SJSA1 (cell line): ENCODE measurements around the gene CERT1. TPM values are rescaled to one million over a fixed set of nuclear protein-coding genes. Genes with fewer than 3 reads are reported as not detected.
"Not testable (repeated sequence)": the region's sequence is repeated elsewhere in the genome, so short reads cannot be mapped to it uniquely, and the experiment has no call there.

Experiments used
- DNase-seq, 2 experiments: peaks; one replicate each; pipeline ENCODE4 v3.0.0-alpha.2; 2015 to 2020; ENCODE audit warnings: low spot score in 2 of 2, low read depth in 1 of 2
- H3K27ac ChIP-seq: fragments of 250-450 bp; sonication (Bioruptor Pico); 2 replicates; pipeline ENCODE4 v1.5.1; 2020; ENCODE audit warnings: mild to moderate bottlenecking, moderate library complexity
- H3K27me3 ChIP-seq: fragments of 250-450 bp; sonication (Bioruptor Pico); replicated peaks from 2 replicates; pipeline ENCODE4 v1.5.1; 2020; ENCODE audit warnings: mild to moderate bottlenecking, moderate library complexity
- H3K36me3 ChIP-seq: fragments of 250-450 bp; sonication (Bioruptor Pico); 2 replicates; pipeline ENCODE4 v1.5.1; 2020; ENCODE audit warnings: mild to moderate bottlenecking
- H3K4me1 ChIP-seq: fragments of 250-450 bp; sonication (Bioruptor Pico); replicated peaks from 2 replicates; pipeline ENCODE4 v1.6.1; 2021; ENCODE audit warnings: mild to moderate bottlenecking
- H3K4me3 ChIP-seq: fragments of 250-450 bp; sonication (Bioruptor Pico); 2 replicates; pipeline ENCODE4 v1.5.1; 2020; ENCODE audit warnings: mild to moderate bottlenecking
- H3K9me3 ChIP-seq: fragments of 250-450 bp; sonication (Bioruptor Pico); replicated peaks from 2 replicates; pipeline ENCODE4 v1.5.1; 2020; ENCODE audit warnings: mild to moderate bottlenecking
- total RNA-seq: library from RNA; depleted of rRNA; stranded (reverse); fragments of >200 nt; shearing (Covaris generic); gene quantifications from 2 replicates; pipeline ENCODE4 v1.2.3, GENCODE V29; 2014

The CERT1 gene
- total RNA-seq, 1 experiment from 2014 or later: 16.7 TPM

- H3K9me3 ChIP-seq, H3K27me3 ChIP-seq, DNase-seq, H3K27ac ChIP-seq, H3K4me3 ChIP-seq, H3K4me1 ChIP-seq: not testable (repeated sequence)
- peaks cover 45% of the 10 kb centered on the region for H3K36me3 ChIP-seq
Observed at GRCh38 chr5:75489847-75490246, 21.6 kb downstream of the CERT1 start.

DNA sequence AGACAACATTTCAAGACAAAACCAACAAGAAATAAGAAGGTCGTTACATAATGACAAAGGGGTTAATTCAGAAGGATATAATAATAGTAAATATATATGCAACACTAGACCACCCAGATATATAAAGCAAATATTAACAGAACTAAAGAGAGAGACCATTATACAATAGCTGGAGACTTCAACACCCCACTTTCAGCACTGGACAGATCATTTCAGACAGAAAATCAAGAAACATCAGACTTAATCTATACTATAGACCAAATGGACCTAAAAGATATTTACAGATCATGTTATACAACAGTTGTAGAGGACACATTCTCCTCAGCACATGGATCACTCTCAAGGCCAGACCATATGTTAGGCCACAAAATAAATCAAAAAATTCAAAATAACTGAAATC is 26.8 kb downstream of the CERT1 start:
- DNase-seq: no peak
- Histone ChIP-seq H3K27ac (no peak overlapping the region), H3K27me3 (no peaks in the 10 kb centered on the region), H3K4me1 (no peaks in the 10 kb centered on the region), H3K36me3 (peaks cover 10% of the 10 kb centered on the region), H3K4me3 (no peak overlapping the region), H3K9me3 (peaks cover 3% of the 10 kb centered on the region; the same call in 1 of the 2 replicates)

DNA sequence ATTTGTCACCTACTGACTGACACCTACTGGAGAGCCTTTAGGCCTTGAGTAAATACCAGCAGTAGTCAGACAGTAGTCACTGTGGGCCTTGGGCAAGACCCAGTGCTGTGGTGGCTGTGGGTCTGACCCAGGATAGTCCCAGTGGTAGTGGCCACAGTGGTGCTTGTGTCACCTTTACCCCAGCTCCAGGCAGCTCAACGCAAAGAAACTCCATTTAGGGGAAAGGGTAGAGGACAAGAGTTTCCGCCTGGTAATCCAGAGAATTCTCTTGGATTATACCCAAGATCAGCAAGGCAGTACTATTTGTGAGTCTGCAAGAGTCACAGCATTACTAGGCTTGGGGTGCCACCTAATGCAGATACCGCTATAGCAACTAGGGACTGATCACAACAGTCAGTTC is 28.9 kb downstream of the CERT1 start:
- Histone ChIP-seq H3K4me3 (no peak overlapping the region), H3K4me1 (no peaks in the 10 kb centered on the region), H3K9me3 (peaks cover 3% of the 10 kb centered on the region; the same call in 1 of the 2 replicates), H3K27ac (no peak overlapping the region), H3K27me3 (no peaks in the 10 kb centered on the region), H3K36me3 (peaks cover 3% of the 10 kb centered on the region; the same call in 1 of the 2 replicates)
- no peak for DNase-seq

DNA sequence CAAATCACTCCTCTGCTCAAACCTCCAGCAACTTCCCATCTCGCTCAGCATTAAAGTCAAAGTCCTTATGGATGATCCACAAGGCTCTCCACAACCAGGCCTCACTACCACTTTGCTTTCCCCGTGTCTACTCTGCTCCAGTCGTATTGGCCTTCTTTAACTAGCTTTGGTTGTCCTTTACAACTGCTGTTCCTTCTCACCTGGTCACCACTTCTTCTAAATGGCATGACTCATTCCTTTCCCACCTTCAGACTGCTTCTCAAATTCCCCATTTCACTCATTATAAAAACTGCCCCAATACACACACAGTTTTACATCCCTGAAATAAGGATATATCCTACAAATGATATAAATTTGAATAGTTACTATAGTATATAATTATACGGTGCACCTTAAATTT is 30.4 kb downstream of the CERT1 start:
- Histone ChIP-seq H3K4me1 (no peaks in the 10 kb centered on the region), H3K9me3 (peaks cover 3% of the 10 kb centered on the region; the same call in 1 of the 2 replicates)

DNA sequence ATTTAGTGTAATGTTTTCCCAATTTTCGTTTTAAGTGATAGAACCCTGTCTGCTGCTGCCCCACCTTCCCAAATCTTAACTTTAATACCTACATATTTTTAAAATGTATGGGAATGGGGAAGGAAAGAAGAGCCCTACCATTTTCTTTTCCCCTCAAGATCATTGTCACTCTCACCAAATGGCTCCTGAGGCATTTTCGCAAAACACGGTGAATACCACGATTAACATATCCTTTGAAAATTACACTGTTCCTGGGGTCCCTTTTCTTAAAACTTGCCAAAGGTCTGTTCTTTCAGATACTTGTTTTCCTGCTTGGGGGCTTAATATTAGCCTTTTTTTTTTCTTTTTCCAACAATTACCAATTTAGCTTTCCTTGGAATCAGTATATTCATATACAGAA is 36.1 kb downstream of the CERT1 start:
- H3K27me3 ChIP-seq: no peaks in the 10 kb centered on the region
- H3K4me3 ChIP-seq: no peak overlapping the region
- H3K4me1 ChIP-seq: no peaks in the 10 kb centered on the region
- no peak for DNase-seq
- 0 out of 2 replicates have a peak, but pooled peaks cover 2% of the 10 kb centered on the region for H3K9me3 ChIP-seq
- peaks cover 6% of the 10 kb centered on the region; the same call in 1 of the 2 replicates for H3K36me3 ChIP-seq
- H3K27ac ChIP-seq: no peak overlapping the region

More for the DNA sequence above, 30.4 kb downstream of the CERT1 start:
- no peak overlapping the region for H3K27ac ChIP-seq
- no peaks in the 10 kb centered on the region for H3K27me3 ChIP-seq
- peaks cover 6% of the 10 kb centered on the region; the same call in 1 of the 2 replicates for H3K36me3 ChIP-seq
- H3K4me3 ChIP-seq: no peak overlapping the region
- no peak for DNase-seq

DNA sequence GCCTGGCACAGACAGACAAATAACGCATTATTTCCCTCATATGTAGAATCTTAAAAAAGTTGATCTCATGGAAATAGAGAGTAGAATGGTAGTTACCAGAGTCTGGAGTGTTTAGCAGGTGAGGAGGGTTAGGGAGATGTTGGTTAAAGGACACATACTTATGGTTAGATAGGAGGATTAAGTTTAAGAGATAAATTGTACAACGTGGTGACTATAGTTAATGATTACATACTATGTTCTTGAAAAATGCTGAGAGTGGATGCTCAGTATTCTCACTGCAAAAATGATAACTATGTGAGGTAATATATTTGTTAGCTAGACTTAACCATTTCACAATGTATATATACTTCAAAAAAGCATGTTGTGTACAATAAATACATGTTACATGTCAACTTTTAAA is 38.0 kb downstream of the CERT1 start:
- peaks cover 8% of the 10 kb centered on the region; the same call in 1 of the 2 replicates for H3K9me3 ChIP-seq
- no peaks in the 10 kb centered on the region for H3K4me1 ChIP-seq
- 0 out of 2 replicates have a peak, but pooled peaks cover 2% of the 10 kb centered on the region for H3K36me3 ChIP-seq
- no peak overlapping the region for H3K27ac ChIP-seq
- no peaks in the 10 kb centered on the region for H3K27me3 ChIP-seq
- no peak overlapping the region for H3K4me3 ChIP-seq
- no peak for DNase-seq

- H3K4me1 ChIP-seq: no peaks in the 10 kb centered on the region
- H3K27ac ChIP-seq: no peak overlapping the region
- no peak overlapping the region for H3K4me3 ChIP-seq
- H3K36me3 ChIP-seq: 0 out of 2 replicates have a peak, but pooled peaks cover 2% of the 10 kb centered on the region
- H3K27me3 ChIP-seq: no peaks in the 10 kb centered on the region
- no peak for DNase-seq
- peaks cover 8% of the 10 kb centered on the region; the same call in 1 of the 2 replicates for H3K9me3 ChIP-seq
Observed at GRCh38 chr5:75472973-75473372, 38.5 kb downstream of the CERT1 start.

DNA sequence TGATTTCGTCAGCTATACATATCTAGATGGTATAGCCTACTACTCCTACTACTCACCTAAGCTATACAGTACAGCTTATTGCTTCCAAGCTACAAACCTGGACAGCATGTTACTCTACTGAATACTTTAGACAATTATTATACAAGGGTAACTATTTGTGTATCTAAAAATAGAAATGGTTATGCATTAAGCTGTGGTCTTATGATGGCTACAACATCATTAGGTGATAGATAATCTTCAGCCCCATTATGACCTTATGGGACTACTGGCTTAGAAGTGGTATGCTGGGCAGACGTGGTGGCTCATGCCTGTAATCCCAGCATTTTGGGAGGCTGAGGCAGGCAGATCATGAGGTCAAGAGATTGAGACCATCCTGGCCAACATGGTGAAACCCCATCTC is 40.2 kb downstream of the CERT1 start:
- no peak for DNase-seq
- no peak overlapping the region for H3K4me3 ChIP-seq
- no peak overlapping the region for H3K27ac ChIP-seq
- peaks cover 8% of the 10 kb centered on the region; the same call in 1 of the 2 replicates for H3K9me3 ChIP-seq
- no peaks in the 10 kb centered on the region for H3K4me1 ChIP-seq
- no peaks in the 10 kb centered on the region for H3K27me3 ChIP-seq
- H3K36me3 ChIP-seq: no peaks in the 10 kb centered on the region

DNA sequence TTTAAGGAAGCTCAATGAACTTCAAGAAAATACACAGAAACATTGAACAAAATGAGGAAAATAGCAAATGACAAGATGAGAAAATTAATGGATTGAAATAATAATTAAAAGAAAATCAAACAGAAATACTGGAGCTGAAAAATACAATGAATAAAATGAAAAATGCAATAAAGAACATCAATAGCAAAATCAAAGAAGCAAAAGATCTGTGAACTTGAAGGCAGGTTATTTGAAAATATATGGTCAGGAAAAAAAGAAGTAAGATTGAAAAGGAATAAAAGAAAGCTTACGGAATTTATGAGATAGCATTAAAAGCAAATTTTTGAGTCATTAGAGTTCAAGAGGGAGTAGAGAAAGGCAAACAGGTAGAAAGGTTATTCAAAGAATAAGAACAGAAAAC is 42.4 kb downstream of the CERT1 start:
- Histone ChIP-seq H3K36me3 (no peaks in the 10 kb centered on the region; the same call in 1 of the 2 replicates), H3K27ac (no peak overlapping the region), H3K4me3 (no peak overlapping the region), H3K9me3 (peaks cover 8% of the 10 kb centered on the region; the same call in 1 of the 2 replicates), H3K27me3 (no peaks in the 10 kb centered on the region), H3K4me1 (no peaks in the 10 kb centered on the region)
- DNase-seq: no peak

DNA sequence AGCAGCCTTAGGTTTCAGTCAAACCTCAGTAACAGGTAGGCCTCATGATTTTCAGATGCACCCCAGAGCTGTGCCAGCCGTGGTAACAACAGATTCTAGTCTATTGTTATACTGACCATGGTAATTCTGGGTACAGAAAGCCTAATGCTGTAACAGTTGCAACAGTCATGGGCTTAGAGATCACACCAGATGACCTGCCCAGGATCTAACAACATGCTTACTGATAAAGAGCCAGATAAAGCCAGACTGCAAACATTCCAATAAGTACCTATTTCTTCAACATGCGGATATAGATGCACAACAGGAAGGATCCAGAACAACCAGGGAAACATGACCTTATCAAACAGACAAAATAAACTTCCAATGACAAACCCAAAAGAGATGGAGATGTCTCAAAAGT is 42.8 kb downstream of the CERT1 start:
- H3K9me3 ChIP-seq: peaks cover 8% of the 10 kb centered on the region; the same call in 1 of the 2 replicates
- H3K4me1 ChIP-seq: no peaks in the 10 kb centered on the region
- DNase-seq: no peak
- H3K4me3 ChIP-seq: no peak overlapping the region
- H3K36me3 ChIP-seq: no peaks in the 10 kb centered on the region; the same call in 1 of the 2 replicates
- no peaks in the 10 kb centered on the region for H3K27me3 ChIP-seq
- H3K27ac ChIP-seq: no peak overlapping the region

GRCh38 chr5:75466006-75466716 is 45.3 kb downstream of the CERT1 start:
- H3K4me3 ChIP-seq: no peak overlapping the region
- H3K9me3 ChIP-seq: peaks cover 8% of the 10 kb centered on the region; the same call in 1 of the 2 replicates
- DNase-seq: no peak
- H3K27me3 ChIP-seq: no peaks in the 10 kb centered on the region
- H3K36me3 ChIP-seq: no peaks in the 10 kb centered on the region; the same call in 1 of the 2 replicates
- H3K27ac ChIP-seq: no peak overlapping the region
- H3K4me1 ChIP-seq: no peaks in the 10 kb centered on the region

GRCh38 chr5:75465480-75465879 is 45.9 kb downstream of the CERT1 start:
- H3K4me3 ChIP-seq: no peak overlapping the region
- H3K27ac ChIP-seq: no peak overlapping the region
- peaks cover 7% of the 10 kb centered on the region; the same call in 1 of the 2 replicates for H3K9me3 ChIP-seq
- DNase-seq: no peak
- no peaks in the 10 kb centered on the region; the same call in 1 of the 2 replicates for H3K36me3 ChIP-seq
- H3K4me1 ChIP-seq: 0 out of 2 replicates have a peak, but pooled peaks cover 6% of the 10 kb centered on the region
- H3K27me3 ChIP-seq: no peaks in the 10 kb centered on the region

DNA sequence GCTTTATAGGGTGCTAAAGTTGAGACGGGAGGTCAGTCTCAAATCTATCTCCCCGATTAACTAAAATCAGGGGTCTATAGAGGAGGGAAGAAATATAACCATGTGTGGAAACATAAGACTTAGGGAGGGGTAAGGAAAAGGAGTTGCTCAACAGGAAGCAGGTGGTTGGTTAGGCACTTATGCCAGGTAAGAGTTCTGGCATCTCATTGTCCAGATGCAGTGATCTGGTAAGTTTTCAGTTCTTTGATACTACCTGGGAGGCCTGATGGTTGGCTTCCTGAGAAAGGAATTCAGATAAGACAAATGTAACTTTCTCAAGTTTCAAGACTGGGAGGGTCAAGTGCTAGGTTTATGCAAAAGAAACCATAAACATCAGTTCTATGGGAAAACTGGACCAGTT is 47.7 kb downstream of the CERT1 start:
- H3K4me1 ChIP-seq: 0 out of 2 replicates have a peak, but pooled peaks cover 7% of the 10 kb centered on the region
- H3K4me3 ChIP-seq: no peak overlapping the region
- H3K36me3 ChIP-seq: peaks cover 4% of the 10 kb centered on the region; the same call in 1 of the 2 replicates
- no peak for DNase-seq
- H3K27me3 ChIP-seq: no peaks in the 10 kb centered on the region
- H3K9me3 ChIP-seq: peaks cover 2% of the 10 kb centered on the region; the same call in 1 of the 2 replicates
- H3K27ac ChIP-seq: no peak overlapping the region

DNA sequence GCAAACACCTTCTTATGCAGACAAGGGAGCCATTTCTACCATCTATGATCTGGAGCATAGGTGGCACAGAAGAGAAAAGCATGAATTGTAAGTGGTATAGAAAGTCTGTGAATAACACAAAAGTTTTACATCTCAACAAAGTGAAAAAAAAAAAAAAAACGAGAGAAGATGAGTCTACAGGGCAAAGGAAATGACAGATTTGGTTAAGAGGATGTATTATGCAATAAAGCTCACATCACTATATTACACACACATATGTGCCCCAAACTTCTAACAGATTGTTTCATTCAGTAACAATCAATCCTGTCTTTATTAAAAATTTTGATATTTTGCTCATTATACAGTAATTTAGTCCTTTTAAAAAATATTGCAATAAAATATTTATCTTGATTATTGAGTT is 49.8 kb downstream of the CERT1 start:
- no peak overlapping the region for H3K4me3 ChIP-seq
- DNase-seq: no peak

More for the DNA sequence above, 49.8 kb downstream of the CERT1 start:
- Histone ChIP-seq H3K9me3 (no peaks in the 10 kb centered on the region), H3K27me3 (no peaks in the 10 kb centered on the region), H3K4me1 (0 out of 2 replicates have a peak, but pooled peaks cover 7% of the 10 kb centered on the region), H3K36me3 (peaks cover 7% of the 10 kb centered on the region; the same call in 1 of the 2 replicates), H3K27ac (no peak overlapping the region)
